Keratinocyte (primary cell): ENCODE measurements around the gene TBC1D16.

Experiments used
- EZH2 ChIP-seq: IDR thresholded peaks from one replicate; pipeline ENCODE4 v1.6.1; 2012; ENCODE audit warnings: inconsistent platforms, mild to moderate bottlenecking, low read length, moderate library complexity
- TF ChIP-seq, protein P1 (sequence below), 3 experiments: IDR thresholded peaks in 1 of 3; conservative IDR thresholded peaks in 1 of 3; optimal IDR thresholded peaks in 1 of 3; 2 replicates in 2 of 3; 3 replicates in 1 of 3; pipeline versions ENCODE3 to v1.5.1; 2011; ENCODE audit warnings: low read length in 3 of 3, mild to moderate bottlenecking in 3 of 3, moderate library complexity in 2 of 3, control low read depth in 1 of 3, inconsistent platforms in 1 of 3; ENCODE audit not compliant: insufficient read depth in 2 of 3; ENCODE audit errors: extremely low read depth in 1 of 3

DNA sequence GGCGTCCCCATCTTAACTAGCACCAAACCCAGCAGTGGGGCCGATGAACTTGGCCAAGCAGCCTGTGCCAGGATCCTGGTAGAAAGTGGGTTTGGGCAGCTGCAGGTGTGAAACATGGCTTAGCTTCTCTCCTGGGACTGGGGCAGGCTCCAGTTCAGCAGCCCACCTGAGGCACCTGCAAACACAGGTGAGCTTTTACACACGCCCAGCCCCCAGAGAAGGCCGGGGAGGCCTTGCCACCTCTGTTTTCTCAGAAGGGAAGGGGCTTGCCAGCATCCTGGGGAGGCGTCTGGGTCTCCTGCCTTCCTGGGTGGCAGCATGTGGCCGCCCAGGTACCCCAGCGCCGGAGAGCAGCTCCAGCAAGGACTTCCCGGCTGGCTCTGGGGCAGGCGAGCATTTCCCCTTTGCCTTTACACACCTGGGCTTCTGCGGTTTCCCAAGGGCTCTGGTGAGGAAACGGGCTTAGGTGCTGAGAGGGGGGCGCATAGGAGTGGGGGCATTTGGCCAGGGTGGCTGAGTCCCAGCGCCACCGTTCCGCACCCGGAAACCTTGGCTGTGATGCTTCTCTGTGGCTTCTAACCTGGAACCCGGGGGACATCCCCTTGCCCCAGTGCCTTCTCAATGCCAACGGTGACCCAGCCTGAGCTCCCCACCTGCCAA lies 114.8 kb downstream of the TBC1D16 start:
- TF ChIP-seq, protein P1, sequence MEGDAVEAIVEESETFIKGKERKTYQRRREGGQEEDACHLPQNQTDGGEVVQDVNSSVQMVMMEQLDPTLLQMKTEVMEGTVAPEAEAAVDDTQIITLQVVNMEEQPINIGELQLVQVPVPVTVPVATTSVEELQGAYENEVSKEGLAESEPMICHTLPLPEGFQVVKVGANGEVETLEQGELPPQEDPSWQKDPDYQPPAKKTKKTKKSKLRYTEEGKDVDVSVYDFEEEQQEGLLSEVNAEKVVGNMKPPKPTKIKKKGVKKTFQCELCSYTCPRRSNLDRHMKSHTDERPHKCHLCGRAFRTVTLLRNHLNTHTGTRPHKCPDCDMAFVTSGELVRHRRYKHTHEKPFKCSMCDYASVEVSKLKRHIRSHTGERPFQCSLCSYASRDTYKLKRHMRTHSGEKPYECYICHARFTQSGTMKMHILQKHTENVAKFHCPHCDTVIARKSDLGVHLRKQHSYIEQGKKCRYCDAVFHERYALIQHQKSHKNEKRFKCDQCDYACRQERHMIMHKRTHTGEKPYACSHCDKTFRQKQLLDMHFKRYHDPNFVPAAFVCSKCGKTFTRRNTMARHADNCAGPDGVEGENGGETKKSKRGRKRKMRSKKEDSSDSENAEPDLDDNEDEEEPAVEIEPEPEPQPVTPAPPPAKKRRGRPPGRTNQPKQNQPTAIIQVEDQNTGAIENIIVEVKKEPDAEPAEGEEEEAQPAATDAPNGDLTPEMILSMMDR (optimal IDR thresholded peaks at IDR 0.05 in 1 of 3, IDR thresholded peaks at IDR 0.05 in 1 of 3, conservative IDR thresholded peaks at IDR 0.05 in 1 of 3; ENCODE audit: extremely low read depth in 1 of 3, insufficient read depth in 2 of 3, low read length in 3 of 3): no peak
- no peak for TF ChIP-seq EZH2
